GM19467 (cell line): Measurements from ENCODE around the gene KIF5C.

Source experiments
- ATAC-seq: cut with Tn5 transposase; IDR thresholded peaks from one replicate; pipeline ENCODE4 v1.9.1; 2021; ENCODE audit warnings: mild to moderate bottlenecking, moderate library complexity; ENCODE audit not compliant: unreplicated experiment

The KIF5C gene

GRCh38 chr2:149068996-149069888, 194.2 kb downstream of the KIF5C start:
- no peak for ATAC-seq

DNA sequence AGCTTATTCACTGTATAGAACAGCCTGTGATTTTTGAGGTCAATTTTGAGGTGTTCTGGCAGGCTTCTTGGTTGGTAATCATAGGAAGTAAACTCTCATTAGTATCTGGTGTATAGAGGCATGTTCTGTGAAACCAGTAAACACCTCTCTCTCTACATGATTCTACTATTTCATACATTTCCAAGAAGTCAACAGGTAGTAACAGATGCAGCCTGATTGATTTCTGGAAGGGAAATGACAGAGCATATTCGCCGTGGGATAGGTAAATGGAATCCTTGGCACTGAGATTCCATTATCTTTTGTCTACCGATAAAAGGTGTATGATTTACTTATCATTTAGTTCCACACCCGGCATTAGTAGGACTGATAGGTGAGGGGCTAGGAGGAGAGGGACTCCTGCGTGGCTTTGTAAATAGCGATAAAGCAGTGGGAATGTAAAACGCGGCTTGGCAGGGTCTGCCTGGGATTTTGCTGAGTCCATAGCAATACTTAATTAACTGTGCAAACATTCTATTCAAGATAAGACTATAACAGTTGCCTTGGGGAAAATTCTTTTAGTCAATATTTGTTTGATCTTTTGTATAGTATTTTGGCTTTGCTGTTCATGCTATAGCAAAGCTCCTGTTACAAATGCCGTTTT, 195.8 kb downstream of the KIF5C start:
- no peak for ATAC-seq

DNA sequence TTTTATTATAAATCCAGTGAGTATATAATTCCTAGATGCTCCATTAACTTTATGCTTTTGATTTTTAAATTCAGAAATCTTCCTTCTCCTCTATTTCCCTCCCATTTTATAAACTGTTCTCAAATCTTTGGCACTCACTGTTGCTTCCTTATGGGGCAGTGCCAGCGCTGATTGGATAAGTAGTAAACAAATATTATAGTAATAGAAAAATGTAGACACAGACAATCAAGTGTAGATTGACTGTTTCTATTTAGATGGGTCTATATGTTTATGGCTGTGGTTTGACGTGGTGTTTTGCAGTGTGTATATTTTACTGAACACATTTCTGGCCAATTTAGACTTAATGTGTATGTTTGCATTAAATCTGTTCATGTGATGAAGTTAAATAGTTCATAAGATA, 200.1 kb downstream of the KIF5C start:
- no peak for ATAC-seq

DNA sequence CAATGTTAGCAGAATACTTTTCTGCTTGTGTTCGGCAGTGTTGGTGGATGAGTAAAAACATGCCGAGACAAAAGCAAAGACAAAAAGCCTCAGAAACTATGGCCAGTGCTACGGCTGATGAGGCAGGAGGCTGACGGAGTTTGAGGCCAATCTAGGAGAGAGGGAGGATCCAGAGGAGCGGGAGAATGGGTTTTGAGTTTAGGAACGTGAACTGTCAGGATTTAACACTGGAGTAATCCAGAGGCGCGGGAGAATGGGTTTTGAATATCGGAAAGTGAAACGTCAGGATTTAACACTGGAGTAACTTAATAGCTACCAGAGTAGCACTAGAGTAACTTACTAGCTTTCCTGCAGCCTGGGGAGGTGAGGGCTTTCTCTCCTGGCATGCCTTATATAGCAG, 200.8 kb downstream of the KIF5C start:
- ATAC-seq = no peak
